Kidney (tissue), 14 donors: ENCODE measurements around the gene GRIA1. TPM values are rescaled to one million over a fixed set of nuclear protein-coding genes. Genes with fewer than 3 reads are reported as not detected.

ENCODE experiments used
- DNase-seq, 5 donors: peaks; one replicate each; pipeline ENCODE4 v3.0.0-alpha.2; 2013 to 2020
- FAIRE-seq: peaks from 2 replicates; lab custom pipeline; 2012; peaks lifted over from hg19 to GRCh38; lab: Jason Lieb, UNC
- H3K27ac ChIP-seq, 2 donors: one replicate each; pipeline ENCODE4 v1.7.0; 2013; ENCODE audit warnings: low read depth in 2 of 2, low read length in 2 of 2, inconsistent platforms in 1 of 2
- H3K27me3 ChIP-seq: one replicate; pipeline ENCODE4 v1.7.1; 2013; ENCODE audit warnings: low read length, inconsistent platforms; ENCODE audit not compliant: control insufficient read depth, insufficient read depth
- H3K36me3 ChIP-seq, 3 donors: one replicate each; pipeline versions ENCODE4 v1.7.0 to v1.7.1; 2013; ENCODE audit warnings: low read length in 3 of 3, control low read depth in 1 of 3, inconsistent platforms in 1 of 3; ENCODE audit not compliant: insufficient read depth in 3 of 3, control insufficient read depth in 2 of 3
- H3K4me1 ChIP-seq, 3 donors: one replicate each; pipeline versions ENCODE4 v1.7.0 to v1.7.1; 2013; ENCODE audit warnings: low read length in 3 of 3, inconsistent platforms in 1 of 3, low read depth in 1 of 3; ENCODE audit not compliant: control insufficient read depth in 2 of 3, insufficient read depth in 2 of 3
- H3K4me3 ChIP-seq, 3 donors: one replicate each; pipeline versions ENCODE4 v1.7.0 to v1.8.1; 2013; ENCODE audit warnings: low read length in 3 of 3, control low read depth in 1 of 3, inconsistent platforms in 1 of 3
- H3K9ac ChIP-seq, 3 donors: one replicate each; pipeline versions ENCODE4 v1.7.0 to v1.7.1; 2013; ENCODE audit warnings: low read length in 3 of 3, control low read depth in 1 of 3, inconsistent platforms in 1 of 3
- H3K9me3 ChIP-seq, 3 donors: one replicate each; pipeline versions ENCODE4 v1.7.0 to v1.7.1; 2013; ENCODE audit warnings: low read length in 3 of 3, control low read depth in 1 of 3, inconsistent platforms in 1 of 3; ENCODE audit not compliant: control insufficient read depth in 2 of 3, insufficient read depth in 1 of 3
- intact Hi-C: fragments of 100-400 bp; cut with DNase I; formaldehyde crosslinking; loops from one replicate; pipeline ENCODE4 v1.11.1; 2022
- polyA plus RNA-seq: library from polyadenylated mRNA; stranded (reverse); fragments of 350-450 nt; fragmentation: Illumina TruSeq; extraction: RNeasy Lipid Tissue Mini Kit (QIAGEN cat#74804); gene quantifications from one replicate; pipeline ENCODE4 v1.2.3, GENCODE V29; 2014; ENCODE audit warnings: low read depth, low replicate concordance; ENCODE audit not compliant: insufficient read depth
- total RNA-seq: library from RNA; stranded (reverse); fragmentation: NEBNext Ultra II Directional; extraction: Animal tissue kit (Norgen Biotek cat#: 25700); gene quantifications from one replicate; pipeline ENCODE4 v1.2.1, GENCODE V29; 2021
- TF ChIP-seq, protein P1 (sequence below): IDR thresholded peaks from 3 replicates; pipeline ENCODE4 v1.5.1; 2012; ENCODE audit warnings: mild to moderate bottlenecking, moderate library complexity, borderline replicate concordance; ENCODE audit not compliant: insufficient read depth; ENCODE audit errors: extremely low read depth
- donor health status: control.
- donor health status: control.
- donor health status: control.
- donor health status: control.
- donor health status: control.
- donor health status: DM: yes; HTN: yes; CAD: no.
- donor health status: Normal renal cell carcinoma (clear cell type).

The GRIA1 gene
- total and polyA plus RNA-seq, 2 donors from 2014 or later = 0.50 TPM; not detected in 1

- H3K4me1 ChIP-seq = no peaks in the 10 kb centered on the region
- H3K27me3 ChIP-seq = no peaks in the 10 kb centered on the region
- DNase-seq (no peak), FAIRE-seq (no peak)
- TF ChIP-seq, protein P1, sequence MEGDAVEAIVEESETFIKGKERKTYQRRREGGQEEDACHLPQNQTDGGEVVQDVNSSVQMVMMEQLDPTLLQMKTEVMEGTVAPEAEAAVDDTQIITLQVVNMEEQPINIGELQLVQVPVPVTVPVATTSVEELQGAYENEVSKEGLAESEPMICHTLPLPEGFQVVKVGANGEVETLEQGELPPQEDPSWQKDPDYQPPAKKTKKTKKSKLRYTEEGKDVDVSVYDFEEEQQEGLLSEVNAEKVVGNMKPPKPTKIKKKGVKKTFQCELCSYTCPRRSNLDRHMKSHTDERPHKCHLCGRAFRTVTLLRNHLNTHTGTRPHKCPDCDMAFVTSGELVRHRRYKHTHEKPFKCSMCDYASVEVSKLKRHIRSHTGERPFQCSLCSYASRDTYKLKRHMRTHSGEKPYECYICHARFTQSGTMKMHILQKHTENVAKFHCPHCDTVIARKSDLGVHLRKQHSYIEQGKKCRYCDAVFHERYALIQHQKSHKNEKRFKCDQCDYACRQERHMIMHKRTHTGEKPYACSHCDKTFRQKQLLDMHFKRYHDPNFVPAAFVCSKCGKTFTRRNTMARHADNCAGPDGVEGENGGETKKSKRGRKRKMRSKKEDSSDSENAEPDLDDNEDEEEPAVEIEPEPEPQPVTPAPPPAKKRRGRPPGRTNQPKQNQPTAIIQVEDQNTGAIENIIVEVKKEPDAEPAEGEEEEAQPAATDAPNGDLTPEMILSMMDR = no peak
- no peak overlapping the region for H3K27ac ChIP-seq
- intact Hi-C loops = no loop called here
- no peaks in the 10 kb centered on the region for H3K36me3 ChIP-seq
- no peak overlapping the region for H3K9ac ChIP-seq
- H3K4me3 ChIP-seq = no peak overlapping the region
- H3K9me3 ChIP-seq = no peaks in the 10 kb centered on the region
These were observed 1.4 kb downstream of the GRIA1 start for GRCh38 chr5:153491856-153492255.

GRCh38 chr5:153496835-153497234 is 6.4 kb downstream of the GRIA1 start:
- H3K27me3 ChIP-seq = no peaks in the 10 kb centered on the region
- H3K4me1 ChIP-seq = no peaks in the 10 kb centered on the region
- DNase-seq (peak in 1 of 5 donors; percentile 4), FAIRE-seq (peak; percentile 42)
- H3K4me3 ChIP-seq = no peak overlapping the region
- no peaks in the 10 kb centered on the region for H3K9me3 ChIP-seq
- TF ChIP-seq, protein P1 = no peak
- no peaks in the 10 kb centered on the region for H3K36me3 ChIP-seq
- H3K27ac ChIP-seq = no peak overlapping the region
- no peak overlapping the region for H3K9ac ChIP-seq
- intact Hi-C loops = no loop called here

GRCh38 chr5:153498516-153498915 is 8.0 kb downstream of the GRIA1 start:
- H3K9ac ChIP-seq = no peak overlapping the region
- H3K4me1 ChIP-seq = no peaks in the 10 kb centered on the region
- intact Hi-C loops = no loop called here
- H3K9me3 ChIP-seq = no peaks in the 10 kb centered on the region
- H3K27ac ChIP-seq = no peak overlapping the region
- DNase-seq (no peak), FAIRE-seq (no peak)
- TF ChIP-seq, protein P1 = no peak
- no peaks in the 10 kb centered on the region for H3K36me3 ChIP-seq
- no peak overlapping the region for H3K4me3 ChIP-seq
- H3K27me3 ChIP-seq = no peaks in the 10 kb centered on the region

GRCh38 chr5:153500178-153500577 is 9.7 kb downstream of the GRIA1 start:
- FAIRE-seq = no peak

More at GRCh38 chr5:153500178-153500577, 9.7 kb downstream of the GRIA1 start:
- Histone ChIP-seq H3K27ac (no peak overlapping the region), H3K4me1 (no peaks in the 10 kb centered on the region), H3K27me3 (no peaks in the 10 kb centered on the region), H3K36me3 (no peaks in the 10 kb centered on the region), H3K9ac (no peak overlapping the region), H3K4me3 (no peak overlapping the region), H3K9me3 (no peaks in the 10 kb centered on the region)
- TF ChIP-seq, protein P1 = no peak
- intact Hi-C loops = no loop called here
- no peak for DNase-seq
